GM21786 (cell line): ENCODE results near the gene AKR1C3.
"Not testable (repeated sequence)": the region's sequence is repeated elsewhere in the genome, so short reads cannot be mapped to it uniquely, and the experiment has no call there.

Experiments
- ATAC-seq: cut with Tn5 transposase; IDR thresholded peaks from one replicate; pipeline ENCODE4 v1.9.1; 2021; ENCODE audit not compliant: unreplicated experiment

AKR1C3 gene

DNA sequence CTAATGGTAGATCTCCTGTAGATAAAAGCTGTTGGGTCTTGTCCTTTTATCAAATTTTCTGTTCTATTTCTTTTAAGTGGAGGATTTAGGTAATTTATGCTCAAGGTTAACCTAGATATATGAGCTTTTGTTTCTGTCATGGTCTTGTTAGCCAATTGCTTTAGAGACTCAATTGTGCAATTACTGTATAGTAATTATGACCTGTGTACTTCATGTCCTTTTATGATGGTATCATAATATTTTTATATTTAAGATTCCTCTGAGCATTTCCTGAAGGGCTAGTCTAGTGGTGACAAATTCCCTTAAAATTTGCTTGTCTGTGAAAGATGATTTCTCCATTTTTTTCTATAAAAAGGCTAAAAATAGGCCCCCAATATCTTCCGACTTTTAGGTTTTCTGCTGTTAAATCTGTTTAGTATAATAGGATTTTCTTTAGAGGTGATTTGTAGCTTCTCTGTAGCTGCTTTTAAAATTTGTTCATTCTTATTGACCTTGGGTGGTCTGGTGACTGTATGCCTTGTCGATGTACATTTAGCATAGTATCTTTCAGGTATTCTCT, 5.4 kb upstream of the AKR1C3 start:
- ATAC-seq = no peak

DNA sequence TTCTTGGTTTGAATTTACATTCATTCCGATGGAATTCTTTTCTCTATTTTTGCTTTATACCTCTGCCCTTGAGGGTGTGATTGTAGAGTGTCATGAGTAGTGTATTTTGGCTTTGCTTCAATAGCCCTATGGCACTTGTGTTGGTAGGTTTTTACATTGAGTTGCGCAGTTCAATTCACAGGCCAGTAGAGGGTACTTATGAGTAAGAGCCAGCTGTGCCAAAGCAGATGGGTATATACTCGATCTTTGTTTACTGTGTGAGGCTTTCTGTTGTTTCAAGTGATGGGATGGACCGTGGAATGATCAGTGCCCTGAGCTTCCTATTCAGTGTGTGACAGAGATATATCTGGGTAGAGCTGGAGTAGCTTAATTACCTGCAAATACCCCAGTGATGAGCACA, 4.3 kb upstream of the AKR1C3 start:
- no peak for ATAC-seq

DNA sequence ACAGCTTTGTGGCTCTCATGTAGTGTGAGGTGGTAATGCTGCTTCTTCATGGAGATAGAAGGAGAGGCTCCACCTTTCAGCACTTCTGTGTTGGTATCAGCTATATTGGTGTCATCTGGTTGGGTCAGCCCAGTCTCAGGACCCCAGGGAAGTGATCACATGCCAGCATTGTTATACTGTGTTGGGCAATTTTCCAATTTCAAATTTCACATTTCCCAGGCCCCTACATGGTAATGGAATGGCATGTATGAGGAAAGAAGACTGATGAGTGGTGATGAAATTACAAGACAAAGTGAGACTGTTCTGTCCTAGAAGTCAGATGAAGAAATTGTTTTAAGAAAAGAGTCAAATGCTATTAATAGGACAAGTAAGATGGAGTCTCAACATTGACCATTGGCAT, 3.7 kb upstream of the AKR1C3 start:
- ATAC-seq = no peak

DNA sequence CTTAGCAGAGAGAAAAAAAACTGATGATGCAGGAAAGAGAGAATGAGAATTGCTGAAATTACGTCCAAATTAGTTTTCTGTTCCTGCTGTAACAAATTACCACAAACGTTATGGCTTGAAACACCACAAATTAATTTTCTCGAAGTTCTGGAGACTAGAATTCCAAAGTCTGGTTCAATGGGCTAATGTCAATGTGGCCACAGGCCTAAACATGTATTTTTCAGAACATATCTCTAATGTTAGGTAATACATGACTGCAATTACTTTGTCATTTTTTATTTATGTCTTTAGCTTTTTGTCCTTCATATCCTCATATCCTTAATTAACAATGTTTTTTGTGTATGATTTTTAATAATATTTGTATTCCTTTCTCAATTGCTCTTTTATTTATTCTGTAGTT, 3.0 kb upstream of the AKR1C3 start:
- ATAC-seq = no peak

DNA sequence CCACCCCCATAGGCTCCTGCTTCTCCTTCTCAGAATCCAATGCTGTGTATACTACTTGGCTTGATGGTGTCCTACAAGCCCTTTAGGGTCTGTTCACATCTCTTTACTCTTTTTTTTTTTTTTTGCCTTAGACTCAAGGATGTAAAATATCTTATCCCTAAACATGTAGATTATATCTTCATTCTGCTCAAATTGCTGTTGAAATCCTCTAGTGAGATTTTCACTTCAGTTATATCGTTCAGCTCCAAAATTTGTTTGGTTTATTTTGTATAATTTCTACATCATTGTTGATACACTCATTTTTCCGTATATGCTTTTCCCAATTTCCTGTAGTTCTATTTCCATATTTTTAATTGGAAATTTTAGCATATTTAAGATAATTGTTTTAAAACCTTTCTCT, 1.8 kb upstream of the AKR1C3 start:
- ATAC-seq = no peak

DNA sequence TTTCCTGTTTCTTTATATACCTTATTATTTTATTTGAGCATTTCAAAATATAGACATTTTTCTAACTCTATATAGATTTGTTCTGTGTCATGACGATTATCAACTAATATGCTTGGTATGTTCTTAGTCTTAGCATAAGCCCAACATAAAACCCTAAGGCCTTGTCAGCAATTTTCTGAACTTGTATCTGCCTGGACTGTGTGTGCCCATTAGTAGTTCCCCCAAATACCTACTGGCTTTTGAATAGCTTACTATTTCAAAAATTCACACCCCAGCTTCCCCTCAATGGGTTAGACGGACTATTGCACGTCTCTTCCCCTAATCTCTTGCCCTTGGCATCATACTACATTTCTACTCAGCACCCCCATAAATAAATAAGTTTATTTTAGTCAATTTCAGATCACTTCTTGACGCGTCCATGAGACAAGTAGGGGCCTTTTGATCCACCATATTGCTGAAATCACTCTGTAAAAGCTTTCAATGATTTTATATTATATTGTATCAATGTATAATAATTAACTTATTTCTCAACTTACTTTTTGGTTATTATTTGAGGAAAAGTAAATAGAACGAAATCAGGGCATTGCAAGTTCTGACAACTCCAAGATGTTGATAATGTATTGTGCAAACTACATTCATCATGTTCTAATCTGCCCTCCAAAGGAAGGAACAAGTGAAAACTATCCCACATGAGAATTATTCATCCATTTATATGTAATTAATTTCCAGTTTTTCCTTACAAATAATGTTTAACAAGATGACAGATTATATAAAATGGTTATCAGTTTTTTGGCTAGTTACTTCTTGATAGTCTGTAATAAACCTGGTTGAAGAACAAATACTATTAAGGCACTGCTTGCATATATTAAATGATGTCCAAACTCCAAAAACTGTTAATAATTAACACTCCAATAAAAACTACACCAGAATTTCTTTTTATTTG, 1.1 kb upstream of the AKR1C3 start:
- ATAC-seq = no peak

DNA sequence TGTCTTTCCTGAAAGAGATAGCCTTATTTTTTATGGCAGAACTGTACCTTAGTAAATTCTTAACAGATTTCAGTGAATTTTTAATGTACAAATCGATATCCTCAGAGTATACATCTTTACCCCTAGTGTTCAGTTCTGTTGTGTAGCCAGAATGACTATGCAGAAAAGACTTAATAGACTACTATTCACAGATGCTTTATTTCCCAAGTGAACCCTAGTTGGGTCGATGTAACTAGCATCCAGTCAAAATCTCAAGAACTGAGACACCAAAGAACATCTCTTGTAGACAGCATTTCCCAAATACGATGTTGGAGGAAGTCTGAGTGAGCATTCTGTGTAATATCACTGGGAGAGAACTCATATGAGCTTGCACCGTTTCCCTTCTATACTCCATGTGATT, 1.5 kb downstream of the AKR1C3 start:
- ATAC-seq = no peak

DNA sequence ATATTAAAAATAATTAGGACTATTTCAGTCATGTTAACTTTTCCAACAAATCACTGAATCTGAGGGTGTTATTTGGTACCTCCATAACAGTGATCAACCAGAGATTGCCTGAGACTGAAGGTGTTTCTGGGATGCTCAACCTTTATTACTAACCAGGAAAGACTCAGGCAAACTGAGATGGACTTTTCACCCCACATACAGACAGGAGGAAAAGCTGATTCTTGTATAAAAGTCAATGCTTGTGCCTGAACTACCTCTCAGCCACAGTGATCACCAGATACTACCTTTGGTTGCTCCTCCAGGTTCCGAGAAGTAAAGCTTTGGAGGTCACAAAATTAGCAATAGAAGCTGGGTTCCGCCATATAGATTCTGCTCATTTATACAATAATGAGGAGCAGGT, 1.9 kb downstream of the AKR1C3 start:
- ATAC-seq = no peak

DNA sequence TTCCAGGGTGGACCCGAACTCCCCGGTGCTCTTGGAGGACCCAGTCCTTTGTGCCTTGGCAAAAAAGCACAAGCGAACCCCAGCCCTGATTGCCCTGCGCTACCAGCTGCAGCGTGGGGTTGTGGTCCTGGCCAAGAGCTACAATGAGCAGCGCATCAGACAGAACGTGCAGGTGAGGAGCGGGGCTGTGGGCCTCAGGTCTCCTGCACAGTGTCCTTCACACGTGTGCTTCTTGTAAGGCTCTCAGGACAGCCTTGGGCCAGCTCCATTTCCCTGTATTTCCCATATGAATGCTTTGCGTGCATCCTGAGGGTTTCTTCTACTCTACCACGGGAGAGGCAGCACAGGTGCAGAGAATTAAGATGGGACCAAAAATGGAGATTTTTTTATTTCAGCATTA, 8.3 kb downstream of the AKR1C3 start:
- not testable (repeated sequence) for ATAC-seq

DNA sequence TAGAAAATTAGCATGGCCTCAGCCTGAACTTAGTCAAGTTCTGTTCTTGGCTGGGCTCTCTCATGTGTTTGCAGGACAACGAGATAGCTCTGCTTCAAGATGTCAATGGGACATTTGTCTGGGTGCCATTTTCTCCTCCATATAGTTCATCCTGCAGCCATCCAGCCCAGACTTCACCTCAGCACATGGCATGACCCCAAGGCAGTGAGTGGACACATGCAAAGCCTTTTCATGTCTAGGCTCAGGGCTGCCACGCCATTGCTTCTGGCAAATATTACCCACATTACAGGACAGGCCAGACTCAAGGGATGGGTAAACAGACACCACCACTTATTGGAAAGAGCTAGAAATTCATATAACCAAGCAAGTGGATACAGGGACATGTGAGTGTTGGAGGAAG, 9.3 kb downstream of the AKR1C3 start:
- no peak for ATAC-seq

DNA sequence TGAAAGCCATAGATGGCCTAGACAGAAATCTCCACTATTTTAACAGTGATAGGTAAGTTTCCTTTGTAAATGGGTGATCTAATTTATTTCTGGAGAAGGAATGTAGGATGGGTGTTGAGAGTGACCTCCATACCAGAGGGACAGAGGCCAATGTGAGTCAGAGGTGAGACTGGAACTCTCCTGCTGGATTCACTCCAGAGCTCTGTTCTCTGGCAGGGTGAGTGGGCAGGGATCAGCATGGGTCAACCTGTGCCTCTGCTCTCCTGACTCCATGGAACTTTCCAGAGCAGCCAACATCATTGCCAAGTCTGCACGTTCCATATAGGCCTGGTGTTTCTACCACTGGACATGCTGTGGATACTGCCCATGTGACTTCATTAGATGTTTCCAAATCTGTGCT, 11.4 kb downstream of the AKR1C3 start:
- no peak for ATAC-seq

DNA sequence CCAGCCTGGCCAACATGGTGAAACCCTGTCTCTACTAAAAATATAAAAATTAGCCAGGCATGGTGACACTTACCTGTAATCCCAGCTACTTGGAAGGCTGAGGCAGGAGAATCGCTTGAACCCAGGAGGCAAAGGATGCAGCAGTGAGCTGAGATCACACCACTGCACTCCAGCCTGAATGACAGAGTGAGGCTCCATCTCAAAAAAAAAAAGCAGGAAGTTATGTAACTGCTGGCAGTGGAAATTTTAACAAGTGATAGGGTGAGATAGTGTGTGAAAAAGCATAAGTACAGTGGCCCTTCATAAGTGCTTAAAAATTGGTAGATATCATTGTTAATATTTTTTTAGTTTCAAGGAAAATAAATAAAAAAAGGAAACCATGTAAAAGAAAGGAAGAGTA, 12.3 kb downstream of the AKR1C3 start:
- ATAC-seq = no peak

DNA sequence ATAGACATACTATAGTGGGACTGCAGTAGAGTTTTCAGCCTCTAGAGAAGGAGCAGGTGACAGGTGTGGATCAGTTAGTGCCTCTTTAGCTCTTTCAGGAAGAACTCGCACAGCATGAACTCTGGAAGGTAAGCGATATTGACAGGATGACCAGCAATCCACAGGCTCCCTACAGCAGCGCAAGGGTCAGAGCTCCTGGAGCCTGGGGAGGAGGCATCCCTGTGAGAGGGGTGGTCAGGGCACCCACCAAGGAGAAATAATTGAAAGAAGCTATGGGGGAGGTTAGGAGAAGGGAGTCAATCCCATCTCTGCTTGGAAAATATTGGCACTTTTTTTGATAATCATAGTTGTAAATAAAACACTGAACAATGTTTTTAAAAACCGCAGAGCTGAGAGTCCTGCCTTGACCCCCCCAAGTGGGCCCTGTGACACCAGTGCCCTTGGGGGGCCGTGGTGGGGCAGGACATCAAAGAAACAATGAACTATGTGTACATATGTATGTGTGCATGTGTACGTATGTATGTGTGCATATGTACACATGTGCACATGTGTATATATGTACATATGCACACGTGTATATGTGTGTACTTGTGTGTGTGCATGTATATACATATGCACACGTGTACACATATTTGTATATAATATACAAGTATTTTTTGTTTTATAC, 13.8 kb downstream of the AKR1C3 start:
- ATAC-seq = no peak

DNA sequence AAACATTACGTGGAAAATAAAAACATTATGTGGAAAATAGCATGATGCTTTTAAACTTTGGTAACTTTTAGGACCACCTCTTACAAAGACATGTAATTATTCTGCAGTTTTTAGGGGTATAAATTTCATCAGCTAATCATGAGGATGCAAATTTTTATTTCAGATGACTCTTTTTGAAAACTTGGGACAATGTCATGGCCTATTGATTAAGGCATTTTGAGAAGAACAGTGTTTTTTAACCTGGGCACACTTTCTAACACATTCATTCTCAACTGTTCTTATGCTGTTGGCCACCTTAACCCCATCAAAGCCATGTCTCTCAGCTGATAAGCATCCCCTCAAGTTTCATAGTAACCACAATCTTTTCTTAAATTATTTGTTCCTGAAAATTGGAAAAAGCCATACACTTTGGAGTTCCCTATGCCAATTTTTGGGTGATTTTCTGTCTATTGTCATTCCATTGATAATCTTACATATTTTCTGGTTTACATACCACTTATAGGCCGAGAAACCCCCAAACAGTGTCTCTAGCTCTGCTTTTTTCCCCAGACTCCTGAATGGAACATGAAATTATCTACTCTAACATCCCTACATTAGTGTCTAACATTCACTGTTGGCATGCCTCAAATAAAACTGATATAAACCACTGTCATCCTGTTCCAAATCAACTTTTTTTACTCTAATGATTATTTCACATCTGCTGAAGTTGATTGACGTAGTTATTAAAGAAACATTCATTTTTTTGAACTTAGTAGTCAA, 14.6 kb downstream of the AKR1C3 start:
- no peak for ATAC-seq

DNA sequence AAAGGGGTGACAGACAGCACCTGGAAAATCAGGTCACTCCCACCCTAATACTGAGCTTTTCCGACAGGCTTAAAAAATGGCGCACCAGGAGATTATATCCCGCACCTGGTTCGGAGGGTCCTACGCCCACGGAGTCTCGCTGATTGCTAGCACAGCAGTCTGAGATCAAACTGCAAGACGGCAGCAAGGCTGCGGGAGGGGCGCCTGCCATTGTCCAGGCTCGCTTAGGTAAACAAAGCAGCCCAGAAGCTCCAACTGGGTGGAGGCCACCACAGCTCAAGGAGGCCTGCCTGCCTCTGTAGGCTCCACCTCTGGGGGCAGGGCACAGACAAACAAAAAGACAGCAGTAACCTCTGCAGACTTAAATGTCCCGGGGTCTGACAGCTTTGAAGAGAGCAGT, 15.6 kb downstream of the AKR1C3 start:
- not testable (repeated sequence) for ATAC-seq

DNA sequence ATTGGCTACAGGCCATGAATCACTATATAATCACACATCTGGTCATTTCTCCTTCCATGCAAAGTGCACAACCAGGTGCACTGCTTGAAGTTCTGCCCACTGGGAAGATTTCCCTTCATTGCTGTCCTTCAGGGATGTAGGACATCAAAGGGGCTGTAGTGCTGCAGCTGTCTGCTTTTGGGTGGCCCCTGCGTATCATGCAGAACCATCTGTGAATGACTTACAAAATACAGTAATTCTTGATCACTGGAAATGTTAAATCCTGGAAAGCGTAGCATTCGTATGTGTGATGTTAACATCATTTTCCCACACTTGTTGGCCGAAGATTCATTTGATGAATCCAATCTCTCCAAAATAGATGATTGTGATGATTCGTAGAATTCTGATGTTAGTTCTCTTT, 22.4 kb downstream of the AKR1C3 start:
- no peak for ATAC-seq

DNA sequence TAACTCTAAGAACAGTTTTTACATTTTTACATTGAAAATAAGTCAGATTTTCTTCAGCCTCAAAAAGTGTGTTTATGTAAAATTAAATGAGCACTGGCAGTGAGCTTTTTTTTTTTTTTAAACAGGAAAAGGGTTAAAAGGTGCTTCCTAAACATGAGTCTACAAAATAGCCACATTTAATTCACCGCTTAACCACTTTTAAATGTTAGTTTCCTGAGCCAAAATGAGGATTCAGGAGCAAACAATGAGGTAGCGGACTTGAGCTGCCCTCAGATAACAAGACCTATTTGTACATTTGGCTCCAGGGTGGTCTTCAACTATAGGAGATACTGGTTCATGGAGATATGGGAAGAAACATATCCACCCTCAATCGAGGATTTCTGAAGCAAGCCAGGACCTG, 22.8 kb downstream of the AKR1C3 start:
- no peak for ATAC-seq

DNA sequence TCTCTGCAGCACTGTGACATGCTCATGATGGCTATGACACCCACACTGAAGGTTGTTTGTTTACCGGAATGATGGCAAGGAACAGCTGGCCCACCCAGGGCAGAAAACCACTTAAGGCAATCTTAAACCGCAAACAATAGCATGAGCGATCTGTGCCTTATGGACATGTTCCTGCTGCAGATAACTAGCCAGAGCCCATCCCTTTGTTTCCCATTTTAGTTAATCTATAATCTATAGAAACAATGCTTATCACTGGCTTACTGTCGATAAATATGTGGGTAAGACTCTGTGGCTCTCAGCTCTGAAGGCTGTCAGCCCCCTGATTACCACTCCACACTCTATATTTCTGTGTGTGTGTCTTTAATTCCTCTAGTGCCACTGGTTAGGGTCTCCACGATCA, 25.8 kb downstream of the AKR1C3 start:
- ATAC-seq = not testable (repeated sequence)

DNA sequence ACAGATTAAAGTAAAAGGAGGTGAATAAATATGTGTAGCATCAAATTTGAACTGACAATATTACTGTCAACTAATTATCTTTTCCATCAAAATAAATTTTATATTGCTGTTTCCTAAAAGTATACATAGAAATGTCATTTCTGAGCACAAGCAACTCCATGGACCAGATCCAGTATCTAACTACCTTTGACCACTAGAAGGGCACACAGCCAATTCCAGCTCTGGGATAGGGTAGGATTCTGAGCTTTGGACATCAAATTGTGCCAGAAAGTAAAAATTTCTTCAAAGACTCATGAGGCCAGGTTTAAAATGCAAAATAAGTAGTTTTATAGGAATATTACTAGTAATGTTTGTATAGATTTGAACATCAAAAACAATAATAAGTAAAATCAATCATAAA, 29.7 kb downstream of the AKR1C3 start:
- ATAC-seq = no peak

DNA sequence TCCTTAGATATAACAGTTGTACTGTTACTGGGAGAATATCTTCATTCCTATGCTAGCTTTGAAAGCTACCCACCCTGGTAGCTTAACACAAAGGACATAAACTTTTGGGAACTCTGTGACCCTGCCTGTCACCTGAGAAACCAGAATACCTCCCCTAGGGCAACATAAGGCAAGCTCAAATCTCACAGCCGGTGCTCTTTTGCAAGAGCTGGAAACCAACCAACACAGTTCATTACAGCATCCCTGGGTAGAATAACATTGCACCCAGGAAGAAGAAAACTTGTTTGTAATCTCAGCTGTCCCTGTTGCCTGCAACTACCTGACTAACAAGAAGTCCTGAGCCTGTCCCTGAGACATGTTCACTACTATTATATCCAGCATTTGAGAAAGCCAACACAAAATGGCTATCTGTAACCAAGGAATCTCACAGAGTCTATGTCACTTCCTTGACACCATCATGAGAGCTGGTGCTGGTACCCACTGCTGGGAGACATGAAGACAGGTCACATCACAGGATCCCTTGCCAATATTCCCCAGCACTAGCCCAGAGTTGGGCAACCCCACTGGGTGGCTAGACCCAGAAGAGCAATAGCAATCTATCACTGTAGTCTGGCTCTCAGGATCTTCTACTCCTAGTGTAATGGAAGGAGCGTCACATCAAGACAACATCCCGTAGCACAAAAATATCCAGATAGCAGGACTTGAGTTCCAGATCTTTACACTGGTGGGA, 31.3 kb downstream of the AKR1C3 start:
- no peak for ATAC-seq

DNA sequence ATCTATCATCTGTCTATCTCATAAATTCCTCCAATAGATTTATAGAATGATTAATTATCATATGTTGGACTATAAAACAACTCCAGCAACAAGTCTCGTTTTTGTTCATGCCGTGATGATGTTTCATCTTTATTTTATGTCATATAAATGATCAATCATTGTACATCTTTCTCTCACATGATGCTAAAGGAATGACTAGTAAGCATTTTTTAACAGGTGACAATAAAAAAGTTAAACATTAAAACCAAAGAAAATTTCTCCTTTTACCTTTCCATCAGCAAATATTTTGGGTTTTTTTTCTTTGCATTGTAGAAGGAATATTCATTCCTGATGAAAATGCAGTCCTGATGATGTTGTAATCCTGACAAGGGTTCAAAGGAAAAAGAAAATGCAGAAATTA, 41.4 kb downstream of the AKR1C3 start:
- ATAC-seq = no peak
